ENCODE measurements around the gene SNTA1. TPM values are rescaled to one million over a fixed set of nuclear protein-coding genes. Genes with fewer than 3 reads are reported as not detected.
A peak's percentile ranks its signal among the peaks of the same experiment; 100 is the strongest.

The SNTA1 gene
- total and polyA plus RNA-seq, 2 of the 13 experiments (the other 11 are each of a cell fraction or from before 2014, with no cell fraction given): 16.4 to 18.3 TPM

GRCh38 chr20:33373735-33374605 is 69.6 kb downstream of the SNTA1 start (continued):
- TF ChIP-seq CREBL2 (CRISPR knock-in tag; IDR thresholded peaks at IDR 0.05; ENCODE audit: borderline replicate concordance) (no peak), ZNF619 (CRISPR knock-in tag; IDR thresholded peaks at IDR 0.05) (no peak), NR0B2 (CRISPR knock-in tag; IDR thresholded peaks at IDR 0.05) (peak; percentile 80; the same call in 1 of the 2 replicates), BATF2 (CRISPR knock-in tag; IDR thresholded peaks at IDR 0.05) (no peak), ZNF780A (CRISPR knock-in tag; IDR thresholded peaks at IDR 0.05) (peak; percentile 1; the same call in 1 of the 2 replicates), CREB3 (CRISPR knock-in tag; IDR thresholded peaks at IDR 0.05) (no peak), ZBED4 (CRISPR knock-in tag; IDR thresholded peaks at IDR 0.05; ENCODE audit: borderline replicate concordance) (peak; percentile 66; the same call in 1 of the 2 replicates), PAX8 (CRISPR knock-in tag; IDR thresholded peaks at IDR 0.05; ENCODE audit: borderline replicate concordance) (no peak), HIVEP1 (CRISPR knock-in tag; IDR thresholded peaks at IDR 0.05) (peak; percentile 98), CBX2 (IDR thresholded peaks at IDR 0.05; ENCODE audit: low read depth, low read length) (no peak), CBX2 (CRISPR knock-in tag; IDR thresholded peaks at IDR 0.05; ENCODE audit: low read depth) (no peak), SNAPC2 (CRISPR knock-in tag; IDR thresholded peaks at IDR 0.05) (peak; percentile 81), ATF6 (CRISPR knock-in tag; conservative IDR thresholded peaks at IDR 0.05) (peak; percentile 93; the same call in 1 of the 2 replicates), ZNF720 (CRISPR knock-in tag; IDR thresholded peaks at IDR 0.05) (no peak), FOXP4 (CRISPR knock-in tag; IDR thresholded peaks at IDR 0.05) (peak; percentile 100), CEBPB (IDR thresholded peaks at IDR 0.05; ENCODE audit: borderline replicate concordance, low read depth, low read length) (0 out of 2 replicates have a peak, but pooled peaks have one; percentile 2)
